Measurements from ENCODE around the gene RIPK4.

DNA sequence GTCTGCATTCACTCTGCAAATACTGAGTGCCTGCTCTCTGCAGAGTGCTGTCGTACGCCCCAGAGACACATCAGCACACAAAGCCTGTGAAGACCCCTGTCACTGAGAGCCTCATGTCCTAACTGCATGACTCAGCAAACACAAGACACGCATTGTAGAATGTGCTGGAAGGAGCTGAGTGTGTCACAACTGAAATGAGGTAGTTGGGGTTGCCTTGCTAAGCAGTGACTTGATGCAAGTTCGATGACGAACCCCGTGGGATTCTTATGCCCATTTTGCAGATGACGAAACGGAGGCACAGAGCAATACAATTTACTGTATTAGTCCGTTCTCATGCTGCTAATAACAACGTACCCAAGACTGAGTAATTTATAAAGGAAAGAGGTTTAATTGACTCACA lies 65.1 kb downstream of the RIPK4 start:
- TF ChIP-seq EZH2 (IDR thresholded peaks at IDR 0.05), result no peak
- TF ChIP-seq FOXP2 (optimal IDR thresholded peaks at IDR 0.05; ENCODE audit: control extremely low read depth, extremely low read length, insufficient read depth), result no peak
- TF ChIP-seq POLR2AphosphoS5 (IDR thresholded peaks at IDR 0.05; ENCODE audit: borderline replicate concordance, low read depth, low read length), result no peak

Data from SK-N-MC (cell line).